Measurements from ENCODE around the gene DDX49. TPM values are rescaled to one million over a fixed set of nuclear protein-coding genes. Genes with fewer than 3 reads are reported as not detected.
A peak's percentile ranks its signal among the peaks of the same experiment; 100 is the strongest.
"Not testable (repeated sequence)": the region's sequence is repeated elsewhere in the genome, so short reads cannot be mapped to it uniquely, and the experiment has no call there.

The DDX49 gene
- total and polyA plus RNA-seq, 10 donors: 31.0 to 48.0 (median 36.6) TPM

DNA sequence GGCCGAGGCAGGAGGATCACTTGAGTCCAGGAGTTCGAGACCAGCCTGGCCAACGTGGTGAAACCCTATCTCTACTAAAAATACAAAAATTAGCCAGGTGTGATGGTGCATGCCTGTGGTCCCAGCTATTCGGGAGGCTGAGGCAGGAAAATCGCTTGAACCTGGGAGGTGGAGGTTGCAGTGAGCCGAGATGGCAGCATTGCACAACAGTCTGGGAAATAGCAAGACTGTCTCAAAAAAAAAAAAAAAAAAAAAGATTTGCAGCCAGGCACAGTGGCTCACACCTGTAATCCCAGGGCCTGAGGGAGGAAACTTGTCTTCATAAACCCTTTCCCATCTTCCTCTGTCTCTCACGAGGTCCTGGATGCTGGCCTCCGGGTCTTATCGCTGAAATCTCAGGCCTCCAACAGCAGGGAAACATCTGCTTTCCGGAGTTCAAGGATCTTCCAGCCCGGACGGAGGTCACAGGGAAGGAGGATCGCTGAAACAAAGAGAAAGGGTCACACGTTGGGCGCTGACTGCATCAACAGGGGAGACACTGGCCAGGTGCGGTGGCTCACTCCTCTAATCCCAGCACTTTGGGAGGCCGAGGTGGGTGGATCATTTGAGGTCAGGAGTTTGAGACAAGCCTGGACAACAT, 33.0 kb downstream of the DDX49 start:
- 50 to 68% (median 54%) methylated on average over 17 of the region's 17 CpGs for WGBS, 5 donors

DNA sequence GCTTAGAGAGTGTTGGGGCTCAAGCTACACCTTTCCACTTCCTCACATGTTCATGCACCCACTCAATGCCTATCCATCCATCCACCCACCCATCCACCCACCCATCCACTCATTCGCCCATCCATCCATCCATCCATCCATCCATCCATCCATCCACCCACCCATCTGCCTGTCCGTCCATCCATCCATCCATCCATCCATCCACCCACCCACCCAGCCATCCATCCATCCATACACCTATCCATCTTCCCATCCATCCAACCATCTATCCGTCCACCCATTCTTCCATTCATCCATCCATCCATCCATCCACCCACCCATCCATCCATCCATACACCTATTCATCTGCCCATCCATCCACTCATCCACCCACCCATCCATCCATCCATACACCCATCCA, 34.6 kb downstream of the DDX49 start:
- no peak for DNase-seq
- WGBS, 5 donors: 79 to 96% (median 90%) methylated on average over 3 of the region's 3 CpGs
- Histone ChIP-seq H3K9me3 (no peaks in the 10 kb centered on the region), H3K27ac (no peak overlapping the region), H3K27me3 (replicated peaks in 1 of 7) (no peaks in the 10 kb centered on the region), H3K36me3 (no peaks in the 10 kb centered on the region), H3K4me1 (peaks cover 0 to 27% (median 4%) of the 10 kb centered on the region in 6 donors), H3K4me3 (no peak overlapping the region)
- intact Hi-C loops (cut with DNase I; ENCODE audit: low total_unique reads): no loop called here
- TF ChIP-seq, protein P1, sequence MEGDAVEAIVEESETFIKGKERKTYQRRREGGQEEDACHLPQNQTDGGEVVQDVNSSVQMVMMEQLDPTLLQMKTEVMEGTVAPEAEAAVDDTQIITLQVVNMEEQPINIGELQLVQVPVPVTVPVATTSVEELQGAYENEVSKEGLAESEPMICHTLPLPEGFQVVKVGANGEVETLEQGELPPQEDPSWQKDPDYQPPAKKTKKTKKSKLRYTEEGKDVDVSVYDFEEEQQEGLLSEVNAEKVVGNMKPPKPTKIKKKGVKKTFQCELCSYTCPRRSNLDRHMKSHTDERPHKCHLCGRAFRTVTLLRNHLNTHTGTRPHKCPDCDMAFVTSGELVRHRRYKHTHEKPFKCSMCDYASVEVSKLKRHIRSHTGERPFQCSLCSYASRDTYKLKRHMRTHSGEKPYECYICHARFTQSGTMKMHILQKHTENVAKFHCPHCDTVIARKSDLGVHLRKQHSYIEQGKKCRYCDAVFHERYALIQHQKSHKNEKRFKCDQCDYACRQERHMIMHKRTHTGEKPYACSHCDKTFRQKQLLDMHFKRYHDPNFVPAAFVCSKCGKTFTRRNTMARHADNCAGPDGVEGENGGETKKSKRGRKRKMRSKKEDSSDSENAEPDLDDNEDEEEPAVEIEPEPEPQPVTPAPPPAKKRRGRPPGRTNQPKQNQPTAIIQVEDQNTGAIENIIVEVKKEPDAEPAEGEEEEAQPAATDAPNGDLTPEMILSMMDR (IDR thresholded peaks at IDR 0.05 in 8 of 11, conservative IDR thresholded peaks at IDR 0.05 in 3 of 11): no peak
- TF ChIP-seq POLR2A (IDR thresholded peaks at IDR 0.05) (no peak), POLR2AphosphoS5 (IDR thresholded peaks at IDR 0.05) (no peak)

More for the DNA sequence above, 33.0 kb downstream of the DDX49 start:
- H3K27me3 ChIP-seq (replicated peaks in 1 of 7); intact Hi-C loops (cut with DNase I; ENCODE audit: low total_unique reads); H3K9me3 ChIP-seq; H3K36me3 ChIP-seq; H3K4me3 ChIP-seq; DNase-seq: not testable (repeated sequence)
- Histone ChIP-seq H3K4me1 (peaks cover 0 to 38% (median 12%) of the 10 kb centered on the region in 6 donors), H3K27ac (peak overlapping the region in 6 of 8 donors; percentile 20 to 63 (median 45))
- TF ChIP-seq POLR2AphosphoS5 (IDR thresholded peaks at IDR 0.05): peak in 2 of 3 donors; percentile 79 to 89

DNA sequence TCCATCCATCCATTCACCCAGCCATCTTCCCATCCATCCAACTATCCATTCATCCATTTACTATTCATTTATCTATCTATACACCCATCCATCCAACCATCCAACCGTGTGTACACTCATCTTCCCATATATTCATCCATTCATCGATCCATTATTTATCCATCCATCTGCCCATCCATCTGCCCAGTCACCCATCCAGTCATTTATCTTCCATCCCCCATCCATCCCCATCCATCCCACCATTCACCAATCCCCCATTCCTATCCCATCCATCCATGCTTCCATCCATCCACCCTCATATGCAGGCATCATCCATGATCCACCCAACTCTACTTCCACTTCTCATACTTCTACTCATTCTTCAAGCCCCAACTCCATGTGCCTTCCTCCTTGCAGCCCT, 35.5 kb downstream of the DDX49 start:
- intact Hi-C loops (cut with DNase I; ENCODE audit: low total_unique reads): no loop called here

DNA sequence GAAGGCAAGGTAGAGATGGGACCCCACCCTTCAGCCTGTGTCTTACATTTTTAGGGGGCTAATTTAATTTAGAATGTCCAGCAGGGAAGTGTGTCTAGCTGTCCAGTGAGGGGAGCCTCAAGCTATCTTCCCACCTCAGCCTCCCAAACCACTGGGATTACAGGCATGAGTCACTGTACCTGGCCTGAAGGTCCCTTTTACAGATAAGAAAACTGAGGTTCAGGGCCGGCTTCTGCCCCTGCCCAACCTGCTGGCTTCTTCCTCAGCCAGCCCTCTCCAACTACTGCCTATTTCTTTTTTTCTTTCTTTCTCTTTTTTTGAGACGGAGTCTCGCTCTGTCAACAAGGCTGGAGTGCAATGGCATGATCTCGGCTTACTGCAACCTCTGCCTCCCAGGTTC, 40.9 kb downstream of the DDX49 start:
- Histone ChIP-seq H3K4me3 (no peak overlapping the region), H3K4me1 (peaks cover 0 to 11% (median 8%) of the 10 kb centered on the region in 6 donors), H3K36me3 (no peaks in the 10 kb centered on the region), H3K27ac (no peak overlapping the region), H3K9me3 (no peaks in the 10 kb centered on the region), H3K27me3 (replicated peaks in 1 of 7) (peaks cover 0 to 28% (median 0%) of the 10 kb centered on the region in 7 donors)
- no peak for DNase-seq
- intact Hi-C loops (cut with DNase I; ENCODE audit: low total_unique reads): no loop called here
- 87 to 93% (median 93%) methylated on average over 4 of the region's 4 CpGs for WGBS, 5 donors
- TF ChIP-seq, protein P1 (IDR thresholded peaks at IDR 0.05 in 8 of 11, conservative IDR thresholded peaks at IDR 0.05 in 3 of 11): no peak
- TF ChIP-seq POLR2AphosphoS5 (IDR thresholded peaks at IDR 0.05) (no peak), POLR2A (IDR thresholded peaks at IDR 0.05) (no peak)

More for the DNA sequence above, 35.5 kb downstream of the DDX49 start:
- no peak for DNase-seq
- no peaks in the 10 kb centered on the region for H3K36me3 ChIP-seq
- H3K9me3 ChIP-seq: no peaks in the 10 kb centered on the region
- H3K4me1 ChIP-seq: peaks cover 0 to 22% (median under 1%) of the 10 kb centered on the region in 6 donors
- no peaks in the 10 kb centered on the region for H3K27me3 ChIP-seq (replicated peaks in 1 of 7)
- TF ChIP-seq, protein P1 (IDR thresholded peaks at IDR 0.05 in 8 of 11, conservative IDR thresholded peaks at IDR 0.05 in 3 of 11): no peak
- TF ChIP-seq POLR2A (IDR thresholded peaks at IDR 0.05) (no peak), POLR2AphosphoS5 (IDR thresholded peaks at IDR 0.05) (no peak)
- no peak overlapping the region for H3K27ac ChIP-seq
- no peak overlapping the region for H3K4me3 ChIP-seq
- WGBS, 5 donors: 91 to 97% (median 96%) methylated on average over 2 of the region's 2 CpGs
